Measurements from ENCODE around the gene HTRA2.
"Not testable (repeated sequence)": the region's sequence is repeated elsewhere in the genome, so short reads cannot be mapped to it uniquely, and the experiment has no call there.

HTRA2 gene

DNA sequence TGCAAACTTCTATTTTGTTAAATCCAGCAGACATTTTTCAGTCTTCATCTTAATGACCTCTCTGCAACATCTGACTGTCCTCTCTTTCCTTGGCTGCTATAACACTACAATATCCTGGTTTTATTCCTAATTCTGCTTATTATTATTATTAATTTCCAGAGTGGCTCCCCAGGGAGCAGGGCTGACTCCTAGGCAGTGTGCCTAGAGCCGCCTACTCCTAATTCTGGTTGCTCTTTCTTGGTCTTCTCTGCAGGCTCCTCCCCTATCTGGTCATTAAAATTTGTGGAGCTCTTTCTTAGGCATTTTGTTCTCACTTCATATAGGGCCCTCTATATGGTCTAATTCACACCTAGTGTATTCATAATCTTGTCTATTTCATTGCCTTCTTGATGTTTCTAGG is 13.2 kb downstream of the HTRA2 start:
- no peak for DNase-seq

DNA sequence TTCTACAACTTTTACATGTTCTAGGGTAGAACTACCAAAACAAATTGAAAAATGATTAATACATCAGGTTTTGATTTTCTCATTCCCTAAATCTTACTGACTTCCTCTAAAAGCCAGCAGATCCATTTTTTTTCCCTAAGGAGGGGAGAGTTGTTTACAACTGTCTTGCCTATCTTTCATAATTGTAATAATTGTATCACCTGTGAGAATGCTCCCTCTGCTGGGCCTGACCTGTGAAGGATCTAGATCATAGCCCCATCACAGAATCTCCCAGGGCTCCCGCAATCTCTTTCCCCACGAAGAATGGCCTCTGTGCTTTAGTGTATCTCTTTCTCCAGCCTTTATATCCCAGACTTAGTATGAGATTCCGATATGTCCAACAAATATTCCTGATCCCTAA is 14.9 kb downstream of the HTRA2 start:
- no peak for DNase-seq

DNA sequence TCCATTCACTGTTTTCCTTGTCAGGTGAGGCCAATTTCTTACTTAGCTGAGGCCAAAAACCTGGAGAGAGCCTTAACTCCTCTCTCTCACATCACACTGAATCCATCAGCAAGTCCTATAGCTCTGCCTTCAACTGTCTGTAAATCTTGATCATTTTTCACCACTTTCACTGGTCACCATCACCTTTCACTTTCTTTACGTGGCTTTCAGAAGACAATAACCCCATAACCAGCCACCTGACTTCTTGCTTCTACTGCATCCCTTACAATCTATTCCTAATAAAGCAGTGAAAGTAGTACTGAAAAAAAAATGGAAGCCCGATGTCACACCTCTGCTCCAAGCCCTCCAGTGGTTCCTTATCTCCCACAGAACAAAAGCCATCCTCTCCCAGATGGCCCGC is 16.3 kb downstream of the HTRA2 start:
- no peak for DNase-seq

DNA sequence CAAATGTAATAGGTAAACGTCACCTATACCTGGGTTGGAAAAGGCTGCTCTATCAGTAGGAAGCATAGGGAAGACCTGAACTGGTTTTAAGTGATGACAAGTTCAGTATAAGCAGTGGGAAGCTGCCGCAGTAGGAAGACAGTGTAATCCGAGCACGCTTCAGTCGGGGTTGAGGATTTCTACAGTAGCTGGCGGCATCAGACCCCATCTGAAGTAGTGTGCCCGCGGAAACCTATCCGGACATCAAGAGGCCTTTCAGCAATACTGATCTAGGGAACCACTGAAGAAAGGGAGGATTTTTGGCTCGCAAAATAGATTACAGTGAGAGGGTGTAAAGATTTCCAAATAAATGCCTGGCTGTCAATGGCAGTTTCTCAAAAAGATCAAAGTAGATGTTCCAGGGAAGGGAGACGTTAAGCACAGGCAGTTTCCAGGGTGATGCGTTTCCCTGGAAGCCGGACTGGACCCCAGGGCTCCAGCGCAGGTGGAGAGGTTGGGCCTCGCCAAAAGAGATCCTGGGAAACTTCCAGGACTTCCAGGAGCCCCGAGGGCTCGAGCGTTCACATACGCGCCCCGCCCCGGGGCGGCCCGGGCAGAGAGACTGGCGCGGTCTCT is 18.7 kb downstream of the HTRA2 start:
- DNase-seq = no peak

DNA sequence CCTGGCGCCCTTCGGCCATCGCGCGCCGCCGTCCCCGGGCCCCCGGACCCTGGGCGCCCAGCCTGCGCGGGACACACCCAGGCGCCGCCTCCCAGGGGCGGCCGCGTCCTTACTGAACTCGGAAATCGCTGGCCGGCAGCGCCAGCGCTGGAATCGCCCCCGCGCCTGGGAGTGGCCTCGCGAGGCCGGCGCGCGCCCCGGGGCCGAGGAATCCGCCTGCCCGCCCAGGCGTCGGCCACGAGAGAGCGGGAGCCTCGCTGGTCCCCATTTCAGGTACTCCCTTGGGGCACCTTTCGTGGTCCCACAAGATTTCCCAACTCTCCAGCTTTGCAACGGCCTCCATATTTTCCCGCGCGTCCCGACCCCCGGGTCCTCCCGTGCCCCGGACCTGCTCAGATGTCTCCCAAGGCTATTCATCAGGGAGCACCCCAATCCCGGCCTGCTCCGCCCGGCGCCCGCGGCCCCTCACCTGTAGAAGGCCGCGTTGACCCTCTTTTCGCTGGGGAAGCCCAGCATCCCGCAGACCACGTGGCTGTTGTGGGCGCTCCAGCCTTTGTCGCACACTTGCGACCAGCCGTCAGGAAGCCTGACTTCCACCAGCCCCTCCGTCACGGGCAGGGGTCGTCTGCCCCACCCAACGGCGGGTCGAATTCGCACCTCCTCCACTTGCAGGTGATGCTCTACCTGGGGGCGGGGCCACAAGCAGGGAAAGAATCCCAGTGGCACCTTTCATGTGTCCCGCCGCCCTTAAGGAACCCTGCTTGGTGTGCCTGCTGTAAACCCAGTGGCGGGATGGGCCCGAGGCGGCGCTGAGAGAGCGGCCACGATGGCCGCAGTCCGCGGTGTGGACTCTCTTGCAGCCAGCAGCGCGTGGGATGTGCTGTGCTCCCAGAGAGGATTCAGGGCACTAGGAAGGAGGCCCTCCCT is 19.4 kb downstream of the HTRA2 start:
- peak; percentile 61 for DNase-seq

DNA sequence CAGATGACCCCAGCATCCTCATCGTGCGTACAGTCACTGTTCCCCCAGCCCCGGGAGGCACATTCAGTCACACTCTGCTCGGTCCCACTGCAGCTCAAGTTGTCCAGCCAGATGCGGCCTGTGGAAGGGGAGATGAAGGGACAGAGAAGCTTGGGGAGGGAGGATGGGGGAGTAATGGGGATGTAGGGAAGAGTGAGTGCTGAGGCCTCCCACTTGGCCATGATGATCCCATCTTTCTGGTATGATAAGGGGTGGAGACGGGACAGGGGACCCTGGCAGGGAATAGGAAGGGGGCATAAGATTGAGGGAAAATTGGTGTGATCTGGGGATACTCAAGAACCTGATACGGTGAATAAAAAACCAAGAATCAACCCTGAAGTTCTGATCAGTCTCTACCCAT is 20.5 kb downstream of the HTRA2 start:
- peak; percentile 40 for DNase-seq

DNA sequence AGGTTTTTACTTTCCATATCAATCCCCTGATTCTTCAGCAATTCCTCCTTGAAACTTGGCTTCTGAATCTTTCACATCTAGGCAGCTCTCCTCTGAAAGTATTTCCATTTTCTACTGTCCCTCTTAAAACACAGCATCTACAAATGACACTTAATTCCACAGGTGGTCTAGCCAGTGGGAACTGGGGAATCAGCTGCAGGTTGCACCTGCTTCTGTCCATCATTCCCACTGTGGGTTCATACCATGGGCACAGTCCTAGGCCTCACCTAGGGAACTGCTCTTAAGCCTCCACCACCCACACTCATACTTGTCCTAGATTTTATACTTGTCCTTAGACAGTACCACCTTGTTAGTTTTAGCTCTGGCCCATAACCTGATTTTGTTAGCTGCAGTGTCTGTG is 21.8 kb downstream of the HTRA2 start:
- no peak for DNase-seq

DNA sequence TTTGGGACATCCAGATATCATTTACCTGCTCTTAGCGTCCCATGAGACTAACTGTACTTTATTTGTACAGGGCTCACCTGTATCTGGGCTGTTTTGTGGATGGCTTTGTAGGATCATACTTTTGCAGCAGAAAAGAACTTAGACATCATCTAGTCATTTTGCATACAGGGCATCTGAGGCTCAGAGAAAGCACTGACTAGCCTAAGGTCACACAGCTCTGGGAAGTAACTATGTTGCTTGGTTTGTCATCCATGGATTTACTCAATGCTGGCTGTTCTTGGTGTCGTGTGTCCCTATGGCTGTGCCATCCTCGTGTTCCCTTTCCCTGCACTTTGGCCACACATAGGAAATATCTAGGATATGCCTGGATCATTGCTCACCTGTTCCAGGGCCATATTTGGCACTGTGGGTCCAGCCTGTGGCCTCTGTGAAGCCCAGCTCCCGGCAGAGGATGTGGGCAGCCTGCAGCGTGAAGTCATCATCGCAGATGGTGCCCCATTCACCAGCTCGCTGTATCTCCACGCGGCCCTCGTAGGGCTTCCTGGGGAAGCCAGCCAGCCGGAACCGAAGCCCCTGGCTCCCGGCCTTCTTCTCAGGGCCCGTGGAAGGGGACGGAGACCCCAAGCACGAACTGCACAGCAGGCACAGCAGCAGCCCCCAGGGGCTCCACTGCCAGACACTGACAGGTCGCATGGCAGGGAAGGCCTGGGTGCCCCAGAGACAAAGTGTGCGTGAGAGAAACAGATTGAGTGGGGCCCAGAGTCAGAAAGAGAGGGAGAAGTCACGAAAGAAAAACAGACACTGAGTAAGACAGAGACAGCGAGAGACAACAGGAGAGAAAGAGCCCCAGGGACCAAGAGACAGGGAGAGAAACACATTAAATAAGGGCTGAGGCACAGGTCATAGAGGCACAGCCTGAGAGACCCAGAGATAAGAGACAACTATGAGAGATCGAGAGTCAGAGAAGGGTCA is 22.5 kb downstream of the HTRA2 start:
- no peak for DNase-seq

DNA sequence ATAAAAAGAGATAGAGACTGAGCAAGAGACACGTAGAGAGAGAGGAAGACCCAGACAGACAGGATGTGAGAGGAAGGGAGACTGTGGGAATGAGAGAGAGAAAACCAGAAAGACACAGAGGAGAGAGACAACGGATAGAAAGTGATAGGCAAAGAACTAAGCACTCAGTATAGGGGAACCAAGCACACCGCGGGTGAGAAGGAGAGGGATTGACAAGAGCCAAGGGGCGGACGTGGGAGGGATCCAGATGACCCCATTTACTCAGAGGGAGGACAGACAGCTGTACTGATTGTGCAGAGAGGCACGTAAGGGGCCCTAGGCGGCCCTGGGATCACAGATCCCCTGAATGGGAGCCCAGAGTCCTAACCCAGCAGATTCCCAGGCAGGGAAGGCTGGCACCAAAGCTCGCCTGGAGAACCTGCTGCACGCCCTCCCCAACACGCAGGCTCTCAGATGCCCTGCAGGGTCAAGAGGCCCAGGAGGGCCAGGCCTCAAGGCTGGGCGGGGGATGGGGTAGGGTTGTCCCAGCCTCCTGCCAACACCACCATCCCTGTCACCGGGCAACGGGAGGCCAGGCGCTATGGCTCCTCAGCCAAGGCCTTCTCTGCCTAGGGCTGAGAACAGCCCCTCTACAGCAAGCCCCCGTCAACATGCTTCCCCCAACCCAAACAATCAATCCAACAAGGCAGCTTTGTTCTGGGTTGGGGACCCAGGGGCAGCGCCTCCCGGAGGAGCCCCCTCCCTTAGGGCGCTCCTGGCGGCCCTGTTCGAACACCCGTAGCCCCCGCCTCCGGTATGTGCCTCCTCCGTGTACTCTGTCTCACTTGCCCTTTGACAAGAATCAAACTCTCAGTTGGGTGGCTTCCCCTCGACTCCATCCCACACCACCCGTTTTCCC is 23.4 kb downstream of the HTRA2 start:
- DNase-seq = no peak

DNA sequence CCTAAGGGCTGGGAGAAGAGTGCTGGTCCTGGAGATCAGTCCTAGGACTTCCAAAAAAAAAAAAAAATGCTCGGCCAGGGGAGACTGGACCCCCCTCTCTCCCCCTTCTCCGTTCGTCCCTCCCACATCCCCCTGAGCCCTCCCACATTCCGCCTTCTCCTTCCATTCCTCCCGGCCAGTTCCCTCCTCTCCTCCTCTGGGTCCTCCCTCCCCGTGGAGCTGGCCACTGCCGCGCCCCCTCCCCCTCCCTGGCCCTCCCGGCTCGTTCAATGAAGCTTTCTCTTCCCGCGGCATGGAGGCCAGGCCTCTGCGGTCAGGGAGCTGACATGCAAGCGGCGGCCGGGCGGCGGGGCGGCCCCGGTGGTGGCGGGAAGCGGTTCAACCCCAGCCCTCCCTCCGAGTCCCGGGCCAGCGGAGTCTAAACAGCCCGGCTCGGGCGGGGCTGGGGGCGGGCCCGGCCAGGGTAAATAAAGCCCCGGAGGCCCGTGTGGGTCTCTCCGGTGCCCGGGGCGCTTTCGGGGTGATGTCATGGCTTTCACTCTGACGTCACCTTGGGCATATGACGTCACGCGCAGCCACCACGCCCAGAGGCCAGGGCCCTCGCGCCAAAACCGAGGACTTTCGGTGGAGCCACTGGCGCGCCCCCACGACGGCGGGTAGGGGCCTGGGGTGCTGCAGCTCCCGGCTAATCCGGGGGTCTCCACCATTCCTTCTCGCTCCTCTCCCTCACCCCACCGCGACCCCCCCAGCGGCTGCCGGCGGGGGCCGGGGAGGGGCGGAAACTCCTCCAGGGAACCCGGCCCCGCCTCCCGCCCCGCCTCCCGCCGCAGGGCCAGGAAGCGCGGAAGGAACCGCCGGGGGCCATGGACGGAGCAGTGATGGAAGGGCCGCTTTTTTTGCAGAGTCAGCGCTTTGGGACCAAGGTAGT is 24.4 kb downstream of the HTRA2 start, which contains the start of the genes DOK1 and LOXL3:
Gene DOK1, plus strand, starts transcription at position 829 of the 928 bp plus-strand sequence. Its CDS starts 35 bp downstream, at position 864.
Gene LOXL3, minus strand, starts transcription at position 51 of the 928 bp plus-strand sequence. CDS start 1,308 bp downstream, outside the sequence.
- DNase-seq = peak; percentile 93

DNA sequence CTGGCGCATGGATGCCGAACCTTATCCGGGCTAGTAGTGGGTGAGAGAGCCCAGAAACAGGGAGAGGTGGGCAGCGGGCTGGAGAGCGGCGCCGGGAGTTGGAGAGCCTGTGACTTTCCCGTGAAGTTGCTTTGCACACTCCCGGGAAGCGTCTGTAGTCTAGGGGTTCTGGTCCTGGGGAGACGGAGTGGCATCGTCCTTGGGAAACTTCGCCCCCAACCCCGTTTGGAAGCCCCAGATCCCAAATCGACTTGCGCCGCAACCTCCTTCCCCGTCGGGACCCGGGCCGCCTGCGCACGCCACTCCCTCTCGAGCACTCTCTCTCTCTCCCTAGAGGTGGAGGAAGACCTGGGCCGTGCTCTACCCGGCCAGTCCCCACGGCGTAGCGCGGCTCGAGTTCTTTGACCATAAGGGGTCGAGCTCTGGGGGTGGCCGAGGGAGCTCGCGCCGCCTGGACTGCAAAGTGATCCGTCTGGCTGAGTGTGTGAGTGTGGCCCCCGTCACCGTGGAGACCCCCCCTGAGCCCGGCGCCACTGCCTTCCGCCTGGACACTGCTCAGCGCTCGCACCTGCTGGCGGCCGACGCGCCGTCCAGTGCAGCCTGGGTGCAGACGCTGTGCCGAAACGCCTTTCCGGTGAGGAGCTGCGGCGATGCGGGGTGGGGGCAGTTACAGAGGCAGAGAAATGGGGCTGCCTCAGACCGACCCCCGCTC is 25.2 kb downstream of the HTRA2 start:
- DNase-seq = peak; percentile 41

DNA sequence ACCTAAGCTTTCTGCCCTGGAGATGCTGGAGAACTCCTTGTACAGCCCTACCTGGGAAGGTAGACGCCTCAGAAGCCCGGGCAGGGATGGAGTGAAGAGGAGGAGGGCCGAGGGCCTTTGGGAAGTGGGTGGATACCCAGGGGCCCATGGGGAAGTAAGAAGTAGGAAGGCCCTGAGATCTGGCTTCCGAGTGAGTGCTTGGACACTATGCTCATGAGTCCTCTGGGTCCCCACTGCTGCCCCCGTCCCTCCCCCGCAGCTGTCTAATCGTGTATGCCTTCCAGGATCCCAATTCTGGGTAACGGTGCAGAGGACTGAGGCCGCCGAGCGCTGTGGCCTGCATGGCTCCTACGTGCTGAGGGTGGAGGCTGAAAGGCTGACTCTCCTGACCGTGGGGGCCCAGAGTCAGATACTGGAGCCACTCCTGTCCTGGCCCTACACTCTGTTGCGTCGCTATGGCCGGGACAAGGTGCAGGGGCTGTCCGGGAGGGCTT is 25.9 kb downstream of the HTRA2 start:
- no peak for DNase-seq

DNA sequence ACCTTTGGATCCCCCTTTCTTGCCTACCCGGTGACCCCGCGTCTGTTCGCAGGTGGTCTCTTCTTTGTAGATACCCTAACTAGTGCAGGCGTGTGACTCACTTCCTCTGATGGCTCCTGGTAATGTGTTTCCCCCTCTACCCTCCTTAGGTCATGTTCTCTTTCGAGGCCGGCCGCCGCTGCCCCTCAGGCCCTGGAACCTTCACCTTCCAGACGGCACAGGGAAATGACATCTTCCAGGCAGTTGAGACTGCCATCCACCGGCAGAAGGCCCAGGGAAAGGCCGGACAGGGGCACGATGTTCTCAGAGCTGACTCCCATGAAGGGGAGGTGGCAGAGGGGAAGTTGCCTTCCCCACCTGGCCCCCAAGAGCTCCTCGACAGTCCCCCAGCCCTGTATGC is 26.4 kb downstream of the HTRA2 start:
- DNase-seq = no peak

DNA sequence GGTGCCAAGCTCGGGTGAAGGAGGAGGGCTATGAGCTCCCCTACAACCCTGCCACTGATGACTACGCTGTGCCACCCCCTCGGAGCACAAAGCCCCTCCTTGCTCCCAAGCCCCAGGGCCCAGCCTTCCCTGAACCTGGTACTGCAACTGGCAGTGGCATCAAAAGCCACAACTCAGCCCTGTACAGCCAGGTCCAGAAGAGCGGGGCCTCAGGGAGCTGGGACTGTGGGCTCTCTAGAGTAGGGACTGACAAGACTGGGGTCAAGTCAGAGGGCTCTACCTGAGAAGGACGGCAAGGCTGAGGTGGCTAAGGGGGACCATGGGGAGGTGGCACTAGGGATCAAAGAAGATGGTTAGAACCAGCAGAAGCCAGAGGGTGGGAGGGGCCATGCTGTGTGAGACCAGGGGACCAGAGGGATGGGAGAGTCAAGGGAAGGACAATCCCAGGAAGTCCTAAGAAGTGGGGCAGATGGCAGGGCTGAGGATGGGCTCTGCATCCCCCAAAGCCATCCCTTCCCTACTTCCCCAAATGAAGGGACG is 27.2 kb downstream of the HTRA2 start:
- DNase-seq = no peak

DNA sequence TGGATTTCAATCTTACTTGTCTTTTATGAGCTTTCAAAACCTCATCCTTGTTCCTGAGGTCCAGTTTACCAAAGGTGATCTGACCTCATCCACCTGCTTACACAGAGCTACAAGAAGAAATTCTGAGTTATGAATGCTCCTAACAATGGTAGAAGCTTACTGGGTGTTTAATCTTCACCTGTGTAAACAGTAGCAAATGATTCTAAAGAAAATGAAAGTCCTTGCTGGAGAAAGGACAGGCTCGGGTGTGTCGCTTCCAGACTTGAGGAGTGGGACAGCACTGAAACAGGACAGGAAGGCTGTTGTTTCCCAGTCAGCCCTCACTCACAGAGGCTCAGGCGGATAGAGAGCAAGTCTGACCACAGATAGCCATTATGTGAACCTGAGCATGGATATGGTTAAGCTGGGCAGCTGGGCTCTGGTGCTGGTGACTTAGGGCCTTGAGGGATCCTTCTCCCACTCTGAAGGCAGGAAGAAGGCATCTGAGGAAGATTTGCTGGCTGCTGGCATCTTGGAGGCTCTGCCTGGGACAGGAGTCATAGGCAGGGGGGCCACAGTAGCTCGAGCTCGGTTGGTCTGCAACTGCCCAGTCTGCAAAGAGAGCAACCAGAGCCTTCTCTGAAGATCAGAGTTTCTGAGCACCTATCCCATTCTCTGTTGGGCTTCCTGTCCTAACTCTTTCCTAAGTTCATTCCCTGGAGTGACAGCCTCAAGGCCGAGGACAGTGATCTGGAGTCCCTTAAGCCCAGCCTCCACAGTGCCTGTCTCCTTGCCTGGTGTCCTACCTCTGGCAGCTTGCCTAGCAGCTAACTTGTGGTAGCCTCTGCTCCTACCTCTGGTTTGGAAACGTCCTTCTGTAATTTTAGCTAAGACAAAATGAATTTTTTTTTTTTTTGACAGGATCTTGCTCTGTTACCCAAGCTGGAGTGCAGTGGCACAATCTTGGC is 28.8 kb downstream of the HTRA2 start:
- no peak for DNase-seq

DNA sequence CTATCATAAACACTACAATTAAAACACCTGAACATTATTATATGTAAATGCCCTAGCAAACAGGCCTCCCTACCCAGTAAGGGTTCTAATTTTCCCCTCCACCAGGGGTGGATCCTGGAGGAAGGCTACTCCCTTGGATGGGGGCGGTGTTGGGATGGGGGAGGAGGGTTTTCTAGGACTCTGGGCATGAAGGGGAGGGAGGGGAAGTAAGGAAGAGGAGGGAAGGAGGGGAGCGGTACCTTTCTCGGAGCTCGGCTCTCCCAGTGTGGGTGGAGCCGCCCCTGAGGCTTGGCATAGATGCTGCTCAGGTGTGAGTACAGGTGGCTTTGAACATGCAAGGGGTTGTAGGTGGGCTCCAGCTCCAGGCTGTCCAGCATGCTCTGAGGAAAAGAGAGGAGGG is 30.2 kb downstream of the HTRA2 start:
- DNase-seq = no peak

DNA sequence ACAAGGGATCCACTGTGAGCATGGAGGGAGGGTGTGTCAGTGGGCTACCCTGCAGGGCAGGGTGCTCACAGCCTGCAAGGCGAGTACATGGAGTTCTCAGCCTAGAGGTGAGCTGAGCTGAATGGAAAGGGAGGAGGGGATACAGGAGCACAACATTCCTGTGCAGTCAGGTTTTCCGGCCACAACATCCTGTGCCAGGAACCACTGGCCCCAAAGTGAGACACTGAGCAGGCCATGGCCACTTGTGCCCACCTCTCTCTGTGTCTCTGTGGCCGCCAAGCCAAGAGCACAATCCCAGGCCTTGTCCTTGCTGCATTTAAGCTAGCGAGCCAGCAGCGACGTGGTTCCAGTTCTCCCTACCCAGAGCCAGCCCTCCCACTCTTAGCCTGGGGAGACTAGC is 30.9 kb downstream of the HTRA2 start:
- no peak for DNase-seq

DNA sequence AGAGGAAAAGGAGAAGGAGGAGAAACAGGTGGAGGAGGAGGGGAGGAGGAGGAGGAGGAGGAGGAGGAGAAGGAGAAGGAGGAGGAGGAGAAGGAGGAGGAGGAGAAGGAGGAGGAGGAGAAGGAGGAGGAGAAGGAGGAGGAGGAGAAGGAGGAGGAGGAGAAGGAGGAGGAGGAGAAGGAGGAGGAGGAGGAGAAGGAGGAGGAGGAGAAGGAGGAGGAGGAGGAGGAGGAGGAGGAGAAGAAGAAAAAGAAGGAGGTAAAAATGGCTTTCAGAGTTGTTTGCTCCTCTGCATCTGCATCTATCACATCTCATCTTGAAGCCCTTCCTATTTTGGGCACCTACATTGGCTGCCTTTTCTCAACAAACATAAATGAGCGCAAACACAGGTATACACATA is 31.3 kb downstream of the HTRA2 start:
- not testable (repeated sequence) for DNase-seq
